Chondrocyte (in vitro differentiated cells): Measurements from ENCODE around the gene LIMA1. TPM values are rescaled to one million over a fixed set of nuclear protein-coding genes. Genes with fewer than 3 reads are reported as not detected.

ENCODE experiments used
- DNase-seq: peaks from one replicate; pipeline ENCODE4 v3.0.0; 2021; ENCODE audit warnings: mixed read lengths, low spot score
- H3K27ac Mint-ChIP-seq: one replicate; pipeline ENCODE4 v1.8.0; 2021; ENCODE audit warnings: mild to moderate bottlenecking, moderate library complexity, mixed read lengths; ENCODE audit not compliant: unreplicated experiment
- H3K27me3 Mint-ChIP-seq: 2 replicates; pipeline ENCODE4 v1.8.0; 2021; ENCODE audit warnings: low read depth, mixed read lengths
- H3K36me3 Mint-ChIP-seq: 2 replicates; pipeline ENCODE4 v1.8.0; 2021; ENCODE audit warnings: low read depth, mixed read lengths
- H3K4me1 Mint-ChIP-seq: 2 replicates; pipeline ENCODE4 v1.8.0; 2021; ENCODE audit warnings: low read depth, mild to moderate bottlenecking, mixed read lengths
- H3K4me3 Mint-ChIP-seq: one replicate; pipeline ENCODE4 v1.8.0; 2021; ENCODE audit warnings: mild to moderate bottlenecking, moderate library complexity, mixed read lengths; ENCODE audit not compliant: unreplicated experiment
- H3K9me3 Mint-ChIP-seq: 2 replicates; pipeline ENCODE4 v1.8.0; 2021; ENCODE audit warnings: low read depth, mixed read lengths
- total RNA-seq: library from RNA; stranded (reverse); gene quantifications from 3 replicates; pipeline ENCODE4 v1.2.1, GENCODE V29; 2021
- TF ChIP-seq, protein P1 (sequence below): fragments of 200-600 bp; sonication (generic); IDR thresholded peaks from 2 replicates; pipeline ENCODE4 v1.5.0; 2021; ENCODE audit warnings: antibody characterized with exemption, mild to moderate bottlenecking, moderate library complexity

Gene LIMA1
- total RNA-seq, 1 donor from 2014 or later = 120 TPM

DNA sequence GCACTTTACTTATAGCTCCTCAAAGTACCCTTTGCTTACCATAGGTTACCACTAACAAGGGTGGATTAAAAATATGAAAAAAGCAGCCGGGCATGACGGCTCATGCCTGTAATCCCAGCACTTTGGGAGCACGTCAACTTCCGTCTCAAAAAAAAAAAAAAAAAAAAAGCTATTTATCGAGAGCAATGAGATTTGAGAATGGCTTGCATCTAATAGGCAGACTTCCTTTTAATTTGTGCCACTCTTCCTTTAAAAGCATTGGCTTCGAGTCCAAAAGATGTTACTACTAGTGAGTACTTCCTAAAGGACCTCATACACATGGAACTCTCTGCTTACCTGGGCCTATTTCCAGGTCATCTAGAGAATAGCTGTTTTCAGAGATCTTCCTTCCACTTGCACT is 77.7 kb downstream of the LIMA1 start:
- Mint-ChIP-seq H3K9me3 (no peaks in the 10 kb centered on the region), H3K27ac (no peak overlapping the region), H3K36me3 (peaks cover 11% of the 10 kb centered on the region), H3K27me3 (no peaks in the 10 kb centered on the region), H3K4me1 (peaks cover 32% of the 10 kb centered on the region), H3K4me3 (no peak overlapping the region)
- no peak for DNase-seq
- TF ChIP-seq, protein P1, sequence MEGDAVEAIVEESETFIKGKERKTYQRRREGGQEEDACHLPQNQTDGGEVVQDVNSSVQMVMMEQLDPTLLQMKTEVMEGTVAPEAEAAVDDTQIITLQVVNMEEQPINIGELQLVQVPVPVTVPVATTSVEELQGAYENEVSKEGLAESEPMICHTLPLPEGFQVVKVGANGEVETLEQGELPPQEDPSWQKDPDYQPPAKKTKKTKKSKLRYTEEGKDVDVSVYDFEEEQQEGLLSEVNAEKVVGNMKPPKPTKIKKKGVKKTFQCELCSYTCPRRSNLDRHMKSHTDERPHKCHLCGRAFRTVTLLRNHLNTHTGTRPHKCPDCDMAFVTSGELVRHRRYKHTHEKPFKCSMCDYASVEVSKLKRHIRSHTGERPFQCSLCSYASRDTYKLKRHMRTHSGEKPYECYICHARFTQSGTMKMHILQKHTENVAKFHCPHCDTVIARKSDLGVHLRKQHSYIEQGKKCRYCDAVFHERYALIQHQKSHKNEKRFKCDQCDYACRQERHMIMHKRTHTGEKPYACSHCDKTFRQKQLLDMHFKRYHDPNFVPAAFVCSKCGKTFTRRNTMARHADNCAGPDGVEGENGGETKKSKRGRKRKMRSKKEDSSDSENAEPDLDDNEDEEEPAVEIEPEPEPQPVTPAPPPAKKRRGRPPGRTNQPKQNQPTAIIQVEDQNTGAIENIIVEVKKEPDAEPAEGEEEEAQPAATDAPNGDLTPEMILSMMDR = no peak

DNA sequence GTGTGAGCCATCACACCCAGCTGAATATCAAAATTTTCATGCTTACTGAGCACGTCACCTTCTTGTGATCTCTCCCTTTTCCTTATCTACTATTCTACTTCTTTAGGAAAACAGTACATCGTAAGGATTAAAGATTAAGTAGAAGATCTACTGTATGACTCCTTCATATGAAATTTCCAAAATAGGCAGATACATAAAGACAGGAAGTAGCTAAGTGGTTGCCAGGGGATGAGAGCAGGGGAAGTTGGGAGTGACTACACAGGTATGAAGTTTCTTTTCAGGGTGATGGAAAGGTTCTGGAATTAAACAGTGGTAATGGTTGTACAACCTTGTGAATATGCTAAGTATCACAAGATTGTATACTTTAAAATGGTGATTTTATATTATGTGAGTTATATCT is 79.6 kb downstream of the LIMA1 start:
- TF ChIP-seq, protein P1 = no peak
- no peak for DNase-seq
- Mint-ChIP-seq H3K27me3 (no peaks in the 10 kb centered on the region), H3K36me3 (peaks cover 19% of the 10 kb centered on the region), H3K4me1 (peaks cover 31% of the 10 kb centered on the region), H3K4me3 (no peak overlapping the region), H3K27ac (no peak overlapping the region), H3K9me3 (no peaks in the 10 kb centered on the region)

DNA sequence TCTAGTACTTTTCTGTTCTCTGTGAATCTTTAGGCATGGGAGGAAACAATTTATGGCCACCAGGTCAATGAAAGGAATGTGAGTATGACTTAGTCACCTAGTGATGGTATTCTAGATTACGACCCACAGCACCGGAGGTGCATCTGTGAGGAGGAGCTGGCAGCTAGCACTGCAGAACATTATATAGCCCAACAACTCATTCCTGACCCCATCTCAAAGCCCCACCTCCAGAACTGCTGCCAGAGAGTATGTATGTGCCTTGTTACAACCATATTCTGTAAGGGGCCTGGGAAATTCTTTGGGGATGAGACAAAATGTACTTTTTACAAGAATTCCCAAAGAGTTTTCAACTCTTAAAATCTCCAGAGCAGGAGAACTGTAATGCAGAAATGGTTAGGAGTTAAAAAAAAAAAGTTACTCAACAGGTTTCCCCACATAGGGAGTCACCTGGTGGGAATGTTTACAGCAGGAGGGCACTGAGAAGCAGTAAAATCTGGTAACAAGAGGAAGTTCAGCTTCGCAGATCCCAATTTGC is 81.3 kb downstream of the LIMA1 start:
- Mint-ChIP-seq H3K27me3 (no peaks in the 10 kb centered on the region), H3K4me3 (no peak overlapping the region), H3K27ac (peak overlapping the region; percentile 83), H3K36me3 (peaks cover 23% of the 10 kb centered on the region), H3K9me3 (no peaks in the 10 kb centered on the region), H3K4me1 (peaks cover 31% of the 10 kb centered on the region)
- DNase-seq = no peak
- TF ChIP-seq, protein P1 = no peak

DNA sequence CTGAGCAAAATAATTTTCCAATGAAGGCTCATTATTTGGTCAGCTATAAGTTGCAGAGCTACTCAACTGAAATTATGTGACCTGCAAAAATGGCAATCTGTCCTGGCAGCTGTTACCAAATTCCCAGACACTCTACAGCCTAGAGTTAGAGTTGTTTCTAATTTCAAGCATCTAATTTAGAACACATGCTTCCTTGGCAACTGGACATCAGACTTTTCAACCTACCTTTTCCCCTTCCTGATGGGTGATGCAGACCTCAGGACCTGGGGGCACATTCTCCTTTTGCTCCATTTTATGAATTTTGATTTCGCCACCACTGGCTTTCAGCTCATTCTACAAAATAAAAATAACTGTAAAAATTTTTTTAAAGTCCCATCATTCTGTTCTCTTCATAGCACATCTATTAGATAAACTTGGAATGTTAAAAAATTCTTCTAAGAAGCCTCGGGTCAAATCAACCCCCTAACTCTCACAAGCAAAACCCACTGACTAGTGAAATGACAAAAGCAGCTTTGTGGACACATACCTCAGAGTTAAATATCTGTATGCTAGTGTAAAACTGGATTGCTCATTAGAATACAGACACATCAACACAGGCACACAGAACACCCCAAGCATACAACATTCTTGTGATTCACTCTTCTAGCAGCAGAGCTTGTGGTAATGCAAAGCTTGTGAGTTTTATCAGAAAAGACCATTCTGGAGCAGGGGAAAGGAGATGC is 82.6 kb downstream of the LIMA1 start:
- no peaks in the 10 kb centered on the region for H3K9me3 Mint-ChIP-seq
- H3K27me3 Mint-ChIP-seq = no peaks in the 10 kb centered on the region
- TF ChIP-seq, protein P1 = no peak
- H3K27ac Mint-ChIP-seq = peak overlapping the region; percentile 62
- H3K36me3 Mint-ChIP-seq = peaks cover 25% of the 10 kb centered on the region
- H3K4me1 Mint-ChIP-seq = peaks cover 34% of the 10 kb centered on the region
- no peak for DNase-seq
- H3K4me3 Mint-ChIP-seq = no peak overlapping the region

DNA sequence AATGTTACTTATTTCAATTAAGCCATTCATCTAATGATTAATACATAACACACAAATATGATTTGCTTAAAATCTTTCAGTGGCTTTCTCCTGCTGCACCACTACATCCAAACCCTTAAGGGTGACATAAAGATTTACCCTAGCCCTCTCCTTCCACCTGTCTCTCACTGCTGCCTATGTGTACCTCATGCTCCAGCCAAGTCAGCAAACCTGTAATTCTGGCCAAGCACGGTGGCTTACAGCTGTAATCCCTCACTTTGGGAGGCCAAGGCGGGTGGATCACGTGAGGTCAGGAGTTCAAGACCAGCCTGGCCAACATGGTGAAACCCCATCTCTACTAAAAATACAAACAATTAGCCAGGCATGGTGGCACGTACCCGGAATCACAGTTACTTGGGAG is 84.5 kb downstream of the LIMA1 start:
- TF ChIP-seq, protein P1 = no peak
- H3K36me3 Mint-ChIP-seq = peaks cover 22% of the 10 kb centered on the region
- peaks cover 33% of the 10 kb centered on the region for H3K4me1 Mint-ChIP-seq
- no peaks in the 10 kb centered on the region for H3K27me3 Mint-ChIP-seq
- no peak overlapping the region for H3K4me3 Mint-ChIP-seq
- H3K9me3 Mint-ChIP-seq = no peaks in the 10 kb centered on the region
- no peak overlapping the region for H3K27ac Mint-ChIP-seq
- DNase-seq = no peak
